A673 (cell line): Measurements from ENCODE around the gene APBB3.

Experiments used
- EZH2 ChIP-seq: fragments of 200-600 bp; sonication (generic); IDR thresholded peaks from 2 replicates; pipeline ENCODE4 v1.6.1; 2017; ENCODE audit warnings: borderline replicate concordance, low read depth, mild to moderate bottlenecking, mixed read lengths, antibody characterized with exemption, low read length; ENCODE audit not compliant: poor library complexity, severe bottlenecking
- TF ChIP-seq, protein P1 (sequence below): fragments of 300-800, 200-600 bp; sonication (generic); conservative IDR thresholded peaks from 2 replicates; pipeline ENCODE4 v1.5.1; 2017; ENCODE audit warnings: low read depth, mild to moderate bottlenecking, antibody characterized with exemption, low read length, moderate library complexity, mixed read lengths

DNA sequence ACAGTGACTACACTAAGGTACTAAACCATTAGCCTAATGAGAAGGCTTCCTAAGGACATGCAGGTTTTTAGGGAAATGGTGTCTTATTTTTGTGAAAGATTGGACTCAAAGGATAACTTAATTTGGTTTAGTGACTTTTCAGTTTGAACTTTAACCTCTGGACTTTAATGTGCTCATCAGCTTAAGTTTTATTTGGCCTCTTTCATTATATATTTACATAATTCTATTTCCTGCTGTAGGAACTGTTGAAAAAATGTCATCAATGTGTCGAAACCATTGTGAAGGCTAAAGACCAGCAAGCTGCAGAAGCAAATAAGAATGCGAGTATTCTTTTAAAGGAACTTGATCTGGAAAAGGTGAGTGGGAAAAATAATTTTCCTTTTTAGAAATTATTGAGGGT, 51.3 kb downstream of the APBB3 start:
- TF ChIP-seq EZH2, result no peak
- TF ChIP-seq, protein P1, sequence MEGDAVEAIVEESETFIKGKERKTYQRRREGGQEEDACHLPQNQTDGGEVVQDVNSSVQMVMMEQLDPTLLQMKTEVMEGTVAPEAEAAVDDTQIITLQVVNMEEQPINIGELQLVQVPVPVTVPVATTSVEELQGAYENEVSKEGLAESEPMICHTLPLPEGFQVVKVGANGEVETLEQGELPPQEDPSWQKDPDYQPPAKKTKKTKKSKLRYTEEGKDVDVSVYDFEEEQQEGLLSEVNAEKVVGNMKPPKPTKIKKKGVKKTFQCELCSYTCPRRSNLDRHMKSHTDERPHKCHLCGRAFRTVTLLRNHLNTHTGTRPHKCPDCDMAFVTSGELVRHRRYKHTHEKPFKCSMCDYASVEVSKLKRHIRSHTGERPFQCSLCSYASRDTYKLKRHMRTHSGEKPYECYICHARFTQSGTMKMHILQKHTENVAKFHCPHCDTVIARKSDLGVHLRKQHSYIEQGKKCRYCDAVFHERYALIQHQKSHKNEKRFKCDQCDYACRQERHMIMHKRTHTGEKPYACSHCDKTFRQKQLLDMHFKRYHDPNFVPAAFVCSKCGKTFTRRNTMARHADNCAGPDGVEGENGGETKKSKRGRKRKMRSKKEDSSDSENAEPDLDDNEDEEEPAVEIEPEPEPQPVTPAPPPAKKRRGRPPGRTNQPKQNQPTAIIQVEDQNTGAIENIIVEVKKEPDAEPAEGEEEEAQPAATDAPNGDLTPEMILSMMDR, result no peak
